Measurements from ENCODE around the gene CCDC57.

GRCh38 chr17:82080048-82080788 is 132.4 kb downstream of the CCDC57 start:
- TF ChIP-seq CTCF (IDR thresholded peaks at IDR 0.05) (no peak), POLR2AphosphoS5 (IDR thresholded peaks at IDR 0.05) (no peak), POLR2A (IDR thresholded peaks at IDR 0.05) (no peak)

Measured in transverse colon (tissue), 4 donors.